GM19025 (cell line): ENCODE results near the gene LY6G5B.

ENCODE experiments used
- ATAC-seq: cut with Tn5 transposase; IDR thresholded peaks from one replicate; pipeline ENCODE4 v1.9.1; 2021; ENCODE audit warnings: mild to moderate bottlenecking, low read depth, moderate library complexity; ENCODE audit not compliant: unreplicated experiment

LY6G5B gene

GRCh38 chr6:31662124-31662723, 7.6 kb upstream of the LY6G5B start:
- no peak for ATAC-seq

GRCh38 chr6:31663126-31663960, 6.4 kb upstream of the LY6G5B start:
- ATAC-seq, result no peak

- no peak for ATAC-seq
Observed at GRCh38 chr6:31663961-31664789, 5.6 kb upstream of the LY6G5B start.

GRCh38 chr6:31664790-31665500, 4.8 kb upstream of the LY6G5B start, which contains the start of gene GPANK1:
GPANK1 (minus strand) TSS chr6:31664997; CDS start chr6:31664478, 519 bp downstream.
- ATAC-seq, result peak; percentile 34

- peak; percentile 83 for ATAC-seq
Observed at GRCh38 chr6:31665501-31666336, 4.1 kb upstream of the LY6G5B start, which contains the start of gene CSNK2B. CSNK2B (plus strand) TSS chr6:31666080; CDS start chr6:31666832, 752 bp downstream.

- no peak for ATAC-seq
Observed at GRCh38 chr6:31666337-31666965, 3.3 kb upstream of the LY6G5B start.

DNA sequence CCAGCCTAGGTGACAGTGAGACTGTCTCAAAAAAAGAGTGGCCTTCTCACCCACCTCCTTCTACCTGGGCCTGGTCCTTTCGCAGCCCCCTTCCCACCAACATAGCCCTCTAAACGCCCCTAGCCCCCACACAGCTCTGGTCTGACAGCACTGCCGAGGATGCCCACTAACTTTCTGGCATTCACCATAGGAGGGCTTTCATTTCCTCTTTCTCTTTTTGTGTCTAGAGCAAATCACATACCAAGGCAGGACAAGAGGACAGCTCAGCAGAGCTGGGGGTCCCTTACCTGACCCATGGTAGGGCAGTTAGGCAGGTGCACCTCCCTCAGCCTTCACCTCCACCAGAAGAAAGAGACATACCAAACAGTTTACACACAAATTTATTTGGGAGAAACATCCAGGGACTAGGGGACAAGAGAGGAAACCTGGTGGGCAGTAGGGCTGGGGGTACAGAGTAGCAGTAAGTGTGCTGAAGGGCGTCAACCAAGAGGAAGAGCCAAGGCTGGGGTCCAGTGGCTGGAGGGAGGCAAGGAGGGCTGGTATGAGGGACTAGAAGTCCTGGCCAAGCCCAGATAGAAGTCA, 6.6 kb downstream of the LY6G5B start:
- no peak for ATAC-seq

DNA sequence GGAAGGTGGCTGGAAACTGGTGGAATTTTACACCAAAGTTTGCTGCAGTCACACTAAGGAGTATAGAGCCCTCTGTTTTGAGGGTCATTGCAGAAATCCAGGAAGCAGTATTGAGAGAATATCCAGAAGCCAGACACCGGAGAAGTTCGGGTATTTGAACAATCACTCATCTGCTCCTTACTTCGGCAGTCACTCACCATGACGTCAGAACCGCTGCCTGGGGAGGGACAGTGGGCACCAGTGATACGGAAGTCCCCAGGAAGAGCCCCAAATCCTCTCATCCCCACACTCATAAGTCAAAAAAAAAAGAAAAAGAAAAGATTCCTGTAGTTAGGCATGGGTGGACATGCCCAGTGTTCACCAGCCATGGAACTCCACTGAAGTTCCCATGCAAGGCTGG, 7.1 kb downstream of the LY6G5B start:
- no peak for ATAC-seq

DNA sequence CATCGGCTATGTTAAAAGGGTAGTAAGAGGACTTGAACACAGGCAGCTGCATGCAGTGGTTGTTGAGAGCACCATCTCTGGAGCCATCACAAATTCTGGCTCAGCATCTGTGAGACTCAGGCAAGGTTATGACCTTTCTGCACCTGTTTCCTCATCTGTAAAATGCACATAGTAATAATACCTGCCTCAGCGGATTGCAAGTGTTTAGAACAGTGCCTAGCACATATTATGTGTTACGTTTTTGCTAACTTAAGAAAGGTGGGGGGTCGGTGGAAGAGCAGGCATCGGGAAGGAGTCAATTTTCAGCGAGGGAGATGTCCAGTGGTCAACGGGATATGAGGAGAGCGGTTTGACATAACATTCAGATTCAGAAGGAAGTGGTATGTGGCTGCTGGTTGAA, 8.2 kb downstream of the LY6G5B start:
- ATAC-seq, result no peak

DNA sequence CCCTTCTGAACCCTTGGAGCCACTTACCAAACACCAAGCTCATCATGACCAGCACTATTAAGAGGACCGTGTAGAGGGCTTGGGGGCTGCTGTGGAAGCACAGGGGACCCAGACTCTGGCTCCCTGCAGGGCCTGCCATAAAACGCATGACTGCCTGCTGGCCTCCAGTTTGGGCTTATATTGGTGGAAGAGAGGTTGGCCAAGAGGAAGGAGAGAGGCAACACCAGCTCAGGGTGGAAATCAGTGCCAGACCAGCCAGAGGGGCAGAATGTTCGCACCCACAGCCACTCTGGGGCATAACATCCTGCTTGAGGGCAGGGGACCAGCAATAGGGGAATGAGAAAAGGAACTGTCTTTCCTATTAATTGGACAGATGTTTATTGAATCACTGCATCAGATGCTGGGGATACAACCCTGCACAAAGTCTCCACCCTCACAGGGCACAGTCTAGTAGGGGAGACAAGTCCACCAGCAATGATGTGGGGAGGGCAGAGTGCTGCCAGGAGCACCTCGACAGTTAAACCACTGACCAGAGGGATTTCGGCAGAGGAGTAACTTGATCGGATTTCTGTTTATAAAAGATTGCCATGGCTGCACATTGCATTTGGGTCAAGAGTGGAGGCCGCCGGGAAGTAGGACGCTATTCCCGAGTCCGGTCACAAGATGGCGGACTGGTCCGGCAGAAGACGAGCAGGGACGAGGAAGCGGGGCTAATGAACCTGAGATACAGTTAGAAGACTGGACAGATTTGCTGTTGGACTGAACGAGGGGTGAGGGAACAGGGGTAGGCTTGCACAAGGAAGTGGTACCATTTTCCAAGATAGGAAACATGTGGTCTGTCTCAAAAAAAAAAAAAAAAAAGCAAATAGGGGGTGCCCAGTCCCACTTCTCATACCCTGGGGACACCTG, 10.7 kb downstream of the LY6G5B start, which contains the start of gene LY6G5C:
TSS of gene LY6G5C (minus strand) at position 842 of the 909 bp plus-strand sequence. CDS start at position 148, 694 bp downstream.
- no peak for ATAC-seq

GRCh38 chr6:31681135-31681671, 11.4 kb downstream of the LY6G5B start:
- ATAC-seq, result no peak

- no peak for ATAC-seq
Observed at GRCh38 chr6:31683591-31683990, 13.8 kb downstream of the LY6G5B start.

DNA sequence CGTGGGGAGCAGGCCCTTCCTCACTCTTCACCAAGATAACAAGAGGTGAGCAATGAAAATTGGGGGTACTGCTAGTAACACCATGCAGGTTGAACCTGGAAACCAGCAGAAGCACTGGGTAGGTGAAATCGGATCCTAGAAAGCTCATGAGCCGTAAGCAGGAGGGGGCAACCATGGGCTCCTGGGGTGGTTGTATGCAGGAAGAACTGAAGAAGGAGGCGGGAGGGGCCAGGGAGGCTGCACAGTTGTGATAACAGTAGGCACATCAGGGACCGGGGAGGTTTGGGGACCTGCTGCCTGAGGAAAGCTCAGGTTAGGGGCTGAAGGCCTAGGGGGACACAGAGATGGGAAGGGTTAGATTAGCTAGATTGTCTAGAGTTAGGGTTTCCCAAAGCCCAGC, 16.7 kb downstream of the LY6G5B start:
- ATAC-seq, result no peak

DNA sequence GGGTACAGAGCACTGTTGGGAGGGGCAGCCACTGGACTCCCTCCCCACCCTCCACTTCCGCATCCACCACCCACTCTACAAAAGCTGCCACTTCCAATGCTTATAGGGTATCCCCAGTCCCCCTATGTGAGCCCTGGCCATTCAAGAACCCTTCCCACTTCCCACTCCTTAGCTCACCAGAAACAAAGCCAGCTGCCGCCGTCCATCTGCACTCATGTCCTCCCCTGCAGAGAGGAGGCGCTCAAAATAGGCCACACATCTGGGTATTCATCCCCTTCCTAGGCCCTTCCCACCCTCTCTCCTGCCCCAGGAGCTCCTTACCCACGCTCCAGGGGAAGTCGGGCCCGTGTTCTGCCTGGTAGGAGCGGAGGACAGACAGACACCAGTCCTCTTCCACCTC, 17.5 kb downstream of the LY6G5B start:
- ATAC-seq, result no peak

DNA sequence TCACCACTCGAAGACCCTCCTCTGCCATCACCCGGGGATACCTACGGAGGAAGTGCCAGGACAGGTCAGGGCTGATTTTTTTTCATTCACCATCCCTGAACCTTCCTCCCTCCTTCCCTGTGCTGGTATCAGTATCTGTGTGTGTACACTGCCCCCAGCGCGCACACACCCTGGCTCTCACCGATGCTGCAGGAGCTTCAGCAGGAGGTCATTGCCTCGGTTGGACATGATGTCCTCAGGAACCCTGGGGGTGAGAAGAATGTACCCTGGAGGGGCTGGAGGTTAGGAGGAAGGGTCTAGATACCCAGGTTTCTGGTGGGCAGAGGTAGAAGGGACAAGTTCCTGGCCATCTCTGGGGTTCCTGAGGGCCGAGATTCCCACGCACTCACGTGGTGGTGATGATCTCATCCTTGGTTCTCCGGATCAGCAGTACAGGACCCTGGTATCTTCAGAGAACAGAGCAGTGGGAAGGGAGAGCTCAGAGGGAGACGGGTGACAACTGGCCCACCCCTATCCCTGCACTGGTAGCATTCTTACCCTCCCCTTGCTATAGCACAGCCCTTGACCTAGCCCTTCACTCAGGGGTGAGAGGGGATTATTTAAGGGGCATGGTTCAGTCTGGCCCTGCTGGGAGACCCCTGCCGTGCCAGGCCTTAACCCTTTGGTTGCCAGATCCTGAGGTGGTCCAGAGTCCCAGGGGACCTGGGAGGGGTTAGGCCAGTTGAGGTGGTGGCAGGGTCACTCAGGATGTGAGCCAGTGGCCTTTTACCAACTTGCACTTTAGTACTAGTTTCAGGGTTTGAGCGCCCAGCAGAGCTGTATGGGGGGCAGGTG, 18.3 kb downstream of the LY6G5B start:
- no peak for ATAC-seq
